Stimulated activated CD4-positive, alpha-beta T cell treated with anti-CD3 and anti-CD28 coated beads, TNF-alpha, amount 100 ng/mL, for 48 hours (primary cell): ENCODE data around the gene PDE2A.

Experiments
- DNase-seq, 3 donors: peaks; one replicate each; pipeline ENCODE4 v3.0.0-alpha.2; 2020; ENCODE audit warnings: low read depth in 3 of 3

Gene PDE2A

GRCh38 chr11:72635933-72636332, 38.3 kb downstream of the PDE2A start:
- no peak for DNase-seq

- DNase-seq, result no peak
These were observed 38.8 kb downstream of the PDE2A start for GRCh38 chr11:72635309-72635915.

GRCh38 chr11:72634472-72635095, 39.6 kb downstream of the PDE2A start:
- DNase-seq, result no peak

DNA sequence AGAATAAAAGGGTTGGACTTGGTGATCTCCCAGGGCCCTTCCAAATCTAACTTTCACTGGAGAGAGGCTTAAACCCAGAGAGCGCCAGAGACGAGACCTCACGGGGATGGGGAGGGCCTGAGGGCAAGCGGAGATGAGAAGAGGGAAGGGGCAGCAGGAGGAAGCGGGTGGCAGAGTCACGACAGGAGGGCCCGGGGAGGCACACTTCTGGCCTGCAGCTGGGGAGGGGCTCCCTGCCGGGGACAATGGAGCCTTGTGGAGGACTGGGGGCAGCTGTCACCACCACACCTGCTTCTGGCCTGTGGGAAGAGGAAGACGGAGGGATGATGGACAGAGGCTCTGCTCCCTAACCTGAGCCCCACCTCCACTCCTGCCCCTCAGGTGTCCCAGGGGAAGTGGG, 40.2 kb downstream of the PDE2A start:
- no peak for DNase-seq

DNA sequence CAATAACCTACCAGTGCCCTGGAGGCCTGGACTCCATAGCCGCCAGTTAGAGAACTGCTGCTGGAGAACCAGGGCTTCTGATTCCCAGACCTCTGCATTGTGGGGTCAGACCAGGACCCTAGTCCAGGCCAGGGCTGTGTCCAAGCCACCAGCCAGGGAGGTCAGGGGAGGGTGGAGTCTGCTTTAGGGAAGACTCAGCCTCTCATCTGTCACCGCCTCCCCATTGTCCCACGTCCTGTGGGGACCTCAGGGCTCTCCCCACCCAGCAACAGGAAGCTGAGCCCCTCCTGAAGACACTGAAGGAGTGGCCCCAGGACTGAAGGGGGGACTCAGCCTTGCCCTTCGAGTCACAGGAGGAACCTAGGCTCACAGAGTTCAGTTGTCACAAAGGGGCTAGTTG, 41.2 kb downstream of the PDE2A start:
- no peak for DNase-seq

GRCh38 chr11:72631806-72632731, 42.2 kb downstream of the PDE2A start:
- DNase-seq, result no peak

DNA sequence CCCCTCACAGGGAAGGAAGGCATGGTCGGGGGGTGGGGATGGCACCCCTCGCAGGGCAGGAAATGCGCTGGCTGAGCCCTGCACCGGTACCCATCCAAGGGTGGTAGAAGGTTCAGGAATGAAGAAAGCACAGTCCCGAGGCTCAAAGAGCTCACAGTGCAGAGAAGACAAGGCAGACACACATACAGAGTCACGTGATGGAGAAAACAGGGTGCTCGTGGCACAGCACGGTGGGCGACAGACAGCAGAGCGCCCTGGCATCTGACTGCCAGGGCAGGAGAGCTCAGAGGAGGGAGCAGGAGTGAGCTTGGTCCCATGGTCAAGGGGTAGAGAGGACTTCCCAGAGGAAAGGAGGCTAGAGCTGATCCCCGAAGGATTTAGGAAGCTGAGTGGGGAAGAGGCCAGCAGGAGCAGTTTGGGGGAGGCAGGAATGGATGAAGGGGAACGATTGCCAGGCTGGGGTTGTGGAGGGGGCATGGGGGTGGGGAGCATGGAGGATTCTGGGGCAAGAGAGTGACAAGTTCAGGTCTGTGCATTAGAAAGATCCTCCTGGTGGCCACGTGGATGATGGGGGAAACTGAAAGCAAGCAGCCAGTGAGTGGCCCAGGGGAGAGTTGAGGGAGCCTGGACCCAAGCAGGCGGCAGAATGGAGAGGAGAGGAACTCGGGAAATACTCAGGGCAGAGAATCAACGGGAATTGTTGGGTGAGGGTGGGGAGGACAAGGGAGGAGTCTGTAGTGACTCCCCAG, 43.9 kb downstream of the PDE2A start:
- no peak for DNase-seq

DNA sequence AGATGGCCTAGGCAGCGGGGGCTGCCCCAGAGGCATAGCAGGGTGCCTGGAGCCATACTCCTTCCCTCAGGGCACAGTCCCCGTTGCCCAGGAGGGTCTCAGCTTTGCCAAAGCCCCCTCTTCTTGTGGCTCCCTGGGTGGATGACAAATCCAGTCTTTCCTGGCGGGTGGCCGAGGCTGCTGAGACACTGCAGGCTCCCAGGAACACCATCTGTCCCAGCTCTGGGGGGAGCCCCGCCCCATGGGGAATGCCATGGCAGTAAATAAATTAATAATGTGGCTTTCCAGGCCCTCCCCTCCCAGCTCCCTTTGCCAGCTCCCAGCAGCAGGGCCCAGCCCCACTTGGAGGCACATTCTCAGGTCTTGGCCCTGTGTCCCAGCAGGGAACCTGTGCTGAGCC, 45.0 kb downstream of the PDE2A start:
- no peak for DNase-seq

GRCh38 chr11:72627594-72628281, 46.5 kb downstream of the PDE2A start:
- no peak for DNase-seq

DNA sequence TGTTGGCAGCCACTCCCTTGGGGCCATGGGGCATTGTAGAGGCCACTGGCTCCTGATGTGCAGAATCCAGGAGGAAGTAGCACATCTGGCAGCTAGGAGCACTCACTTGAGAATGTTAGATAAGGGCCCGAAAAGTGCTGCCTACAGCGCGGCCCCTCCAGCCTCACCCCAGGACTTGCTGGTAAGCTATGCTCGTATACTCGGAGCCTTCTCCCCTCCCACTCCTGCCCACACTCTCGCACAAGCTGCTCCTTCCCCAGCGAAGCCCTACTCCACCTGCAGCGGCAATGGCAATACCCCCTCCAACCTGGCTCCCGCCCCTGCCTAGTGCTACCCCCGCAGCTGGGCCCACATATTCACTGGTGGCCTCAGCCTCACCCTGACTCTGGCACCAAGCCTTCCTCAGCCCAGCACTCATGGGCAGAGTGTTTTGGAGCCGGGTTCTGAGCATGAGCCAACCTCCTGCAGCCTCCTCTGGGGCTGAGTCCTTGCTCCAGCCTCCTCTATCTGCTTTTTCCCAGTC, 47.7 kb downstream of the PDE2A start:
- no peak for DNase-seq

DNA sequence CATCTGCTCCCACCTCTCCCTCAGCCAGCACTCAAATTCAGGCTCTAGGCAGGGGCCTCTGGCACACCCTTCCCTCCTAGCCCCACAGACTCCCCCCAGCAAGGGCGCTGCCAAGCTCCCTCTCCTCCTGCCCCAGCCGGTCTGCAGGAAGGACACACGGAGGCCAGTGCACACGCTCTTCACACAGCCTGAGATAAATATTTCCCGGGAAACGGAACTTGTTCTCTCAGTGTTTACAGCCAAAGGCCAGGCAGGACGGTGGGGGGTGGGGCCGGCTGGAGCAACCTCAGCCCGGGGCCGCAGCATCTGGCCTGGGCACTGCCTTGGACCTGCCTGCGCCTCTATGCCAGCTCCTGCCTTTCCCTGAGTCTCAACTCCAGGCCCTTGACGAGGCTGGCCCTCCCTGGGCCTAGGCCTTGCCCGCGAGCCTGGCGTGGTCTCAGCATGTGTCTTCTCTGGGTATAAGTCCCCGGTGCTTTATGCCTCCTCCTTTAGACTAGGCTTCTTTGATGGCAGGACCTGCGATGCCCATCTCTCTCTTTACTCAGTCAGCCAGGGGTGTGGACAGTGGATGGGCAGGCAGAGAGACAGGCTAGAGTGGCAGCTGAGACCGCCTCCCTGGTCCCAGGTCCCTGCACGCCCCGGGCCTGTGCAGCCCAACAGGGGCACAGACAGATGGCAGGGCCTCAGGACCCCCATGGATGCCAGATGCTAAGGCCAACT, 48.4 kb downstream of the PDE2A start:
- DNase-seq, result no peak

GRCh38 chr11:72624496-72625201, 49.6 kb downstream of the PDE2A start:
- no peak for DNase-seq

GRCh38 chr11:72623052-72623451, 51.2 kb downstream of the PDE2A start:
- DNase-seq, result no peak

DNA sequence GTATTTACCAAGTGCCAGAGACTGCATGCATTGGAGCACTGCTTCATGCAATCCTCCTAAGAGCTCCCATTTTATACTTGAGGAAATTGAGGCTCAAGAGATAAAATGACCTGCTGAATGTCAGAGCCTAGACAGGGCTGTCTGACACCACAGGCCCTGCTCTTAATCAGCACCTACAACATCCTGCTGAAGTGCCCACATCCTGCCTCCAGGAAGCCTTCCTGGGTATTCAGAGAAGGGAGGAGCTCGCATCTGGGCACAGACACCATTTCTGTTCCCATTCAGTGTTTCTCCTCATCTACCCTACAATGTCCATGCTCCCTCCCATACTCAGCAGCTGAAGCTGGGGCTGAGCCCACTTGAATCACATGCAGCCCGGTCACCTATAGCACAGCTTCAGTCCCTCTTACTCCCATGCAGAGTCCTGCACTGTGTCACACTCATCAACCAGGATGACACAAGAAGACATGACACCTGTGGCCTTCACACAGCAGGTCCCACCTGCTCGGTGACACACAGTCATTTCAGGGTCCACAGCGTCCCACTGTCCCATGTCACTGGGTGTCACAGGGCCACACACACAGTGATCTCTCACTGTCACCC, 53.1 kb downstream of the PDE2A start:
- DNase-seq, result no peak

- no peak for DNase-seq
These were observed 55.4 kb downstream of the PDE2A start for GRCh38 chr11:72618803-72619202.

GRCh38 chr11:72617080-72617762, 57.0 kb downstream of the PDE2A start:
- no peak for DNase-seq

DNA sequence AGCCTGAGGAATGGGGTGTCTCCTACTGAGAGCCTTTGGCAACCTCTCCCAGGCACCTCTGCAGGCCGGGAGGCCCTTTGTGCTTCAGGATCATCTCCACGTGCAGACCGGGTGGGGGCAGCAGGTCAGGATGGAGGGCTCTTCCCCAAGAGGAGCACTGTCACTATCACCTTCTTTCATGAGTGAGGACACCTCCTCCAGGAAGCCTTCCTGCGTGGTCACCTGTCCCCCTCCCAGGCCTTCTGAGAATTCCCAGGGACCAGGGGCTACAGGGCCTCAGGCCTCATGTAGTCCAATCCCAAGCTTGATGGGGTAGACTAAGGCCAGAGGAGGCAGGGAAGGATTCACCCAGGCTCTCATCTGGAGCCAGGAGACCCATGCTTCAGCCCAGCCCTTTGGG, 57.6 kb downstream of the PDE2A start:
- DNase-seq, result no peak

DNA sequence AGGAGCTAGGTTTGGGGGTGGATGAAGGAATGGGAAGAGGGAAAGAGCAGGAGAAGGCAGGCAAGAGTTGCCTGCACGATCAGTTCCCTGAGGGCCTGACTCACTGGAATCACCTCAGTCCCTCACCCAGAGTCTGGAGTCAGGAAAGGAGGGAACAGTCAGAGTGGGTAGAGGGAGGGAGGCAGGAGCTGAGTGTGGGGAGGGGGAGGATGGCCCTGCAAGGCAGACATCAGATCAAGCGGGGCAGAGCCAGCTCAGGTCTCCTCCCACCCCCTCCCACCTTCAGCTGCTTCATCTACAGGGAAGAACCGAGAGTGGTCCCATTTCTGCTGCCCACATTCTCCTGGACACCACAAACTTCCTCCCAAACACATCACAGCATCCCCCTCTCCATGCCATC, 58.9 kb downstream of the PDE2A start:
- DNase-seq, result no peak

- DNase-seq, result no peak
These were observed 59.8 kb downstream of the PDE2A start for GRCh38 chr11:72614381-72614780.
